ENCODE results near the gene APOBEC3C. TPM values are rescaled to one million over a fixed set of nuclear protein-coding genes. Genes with fewer than 3 reads are reported as not detected.
"Not testable (repeated sequence)": the region's sequence is repeated elsewhere in the genome, so short reads cannot be mapped to it uniquely, and the experiment has no call there.

The APOBEC3C gene
- total and polyA plus RNA-seq, 12 donors, result 10.6 to 88.2 (median 40.5) TPM

DNA sequence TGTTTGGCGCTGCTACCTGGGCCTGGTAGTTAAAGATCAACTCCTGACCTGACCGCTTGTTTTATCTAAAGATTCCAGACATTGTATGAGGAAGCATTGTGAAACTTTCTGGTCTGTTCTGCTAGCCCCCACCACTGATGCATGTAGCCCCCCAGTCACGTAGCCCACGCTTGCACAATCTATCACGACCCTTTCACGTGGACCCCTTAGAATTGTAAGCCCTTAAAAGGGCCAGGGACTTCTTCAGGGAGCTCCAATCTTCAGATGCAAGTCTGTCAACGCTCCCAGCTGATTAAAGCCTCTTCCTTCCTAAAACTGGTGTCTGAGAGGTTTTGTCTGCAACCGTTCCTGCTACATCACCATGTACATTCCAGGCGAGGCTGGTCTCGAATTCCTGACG, 41.6 kb downstream of the APOBEC3C start:
- no peak overlapping the region for H3K27ac ChIP-seq
- H3K36me3 ChIP-seq (replicated peaks in 1 of 2), result no peaks in the 10 kb centered on the region
- WGBS, 4 donors, result 90 to 96% (median 93%) methylated on average over 11 of the region's 11 CpGs
- no peaks in the 10 kb centered on the region for H3K27me3 ChIP-seq
- H3K4me3 ChIP-seq, result no peak overlapping the region
- no peaks in the 10 kb centered on the region for H3K4me1 ChIP-seq (replicated peaks in 1 of 2)
- TF ChIP-seq POLR2A (IDR thresholded peaks at IDR 0.05) (no peak), CTCF (IDR thresholded peaks at IDR 0.05) (no peak)
- no peaks in the 10 kb centered on the region for H3K9me3 ChIP-seq (replicated peaks in 1 of 3)
- intact Hi-C loops (cut with DNase I), result no loop called here
- no peak for DNase-seq

GRCh38 chr22:39061290-39061689, 47.2 kb downstream of the APOBEC3C start:
- H3K27me3 ChIP-seq; intact Hi-C loops (cut with DNase I); H3K27ac ChIP-seq; H3K4me1 ChIP-seq (replicated peaks in 1 of 2); H3K36me3 ChIP-seq (replicated peaks in 1 of 2); H3K9me3 ChIP-seq (replicated peaks in 1 of 3); DNase-seq; H3K4me3 ChIP-seq: not testable (repeated sequence)
- 66 to 79% (median 73%) methylated on average over 6 of the region's 6 CpGs for WGBS, 4 donors

- H3K4me3 ChIP-seq; H3K4me1 ChIP-seq (replicated peaks in 1 of 2); DNase-seq; H3K27ac ChIP-seq; H3K36me3 ChIP-seq (replicated peaks in 1 of 2); H3K27me3 ChIP-seq; H3K9me3 ChIP-seq (replicated peaks in 1 of 3); intact Hi-C loops (cut with DNase I): not testable (repeated sequence)
- 80 to 94% (median 84%) methylated on average over 10 of the region's 10 CpGs for WGBS, 4 donors
Measured at GRCh38 chr22:39061951-39062350, 47.9 kb downstream of the APOBEC3C start.

- H3K4me3 ChIP-seq; intact Hi-C loops (cut with DNase I); H3K9me3 ChIP-seq (replicated peaks in 1 of 3); H3K27me3 ChIP-seq; H3K27ac ChIP-seq; DNase-seq; H3K4me1 ChIP-seq (replicated peaks in 1 of 2); H3K36me3 ChIP-seq (replicated peaks in 1 of 2): not testable (repeated sequence)
- WGBS, 4 donors, result 72 to 91% (median 80%) methylated on average over 8 of the region's 8 CpGs
Measured at GRCh38 chr22:39063904-39064303, 49.8 kb downstream of the APOBEC3C start.

DNA sequence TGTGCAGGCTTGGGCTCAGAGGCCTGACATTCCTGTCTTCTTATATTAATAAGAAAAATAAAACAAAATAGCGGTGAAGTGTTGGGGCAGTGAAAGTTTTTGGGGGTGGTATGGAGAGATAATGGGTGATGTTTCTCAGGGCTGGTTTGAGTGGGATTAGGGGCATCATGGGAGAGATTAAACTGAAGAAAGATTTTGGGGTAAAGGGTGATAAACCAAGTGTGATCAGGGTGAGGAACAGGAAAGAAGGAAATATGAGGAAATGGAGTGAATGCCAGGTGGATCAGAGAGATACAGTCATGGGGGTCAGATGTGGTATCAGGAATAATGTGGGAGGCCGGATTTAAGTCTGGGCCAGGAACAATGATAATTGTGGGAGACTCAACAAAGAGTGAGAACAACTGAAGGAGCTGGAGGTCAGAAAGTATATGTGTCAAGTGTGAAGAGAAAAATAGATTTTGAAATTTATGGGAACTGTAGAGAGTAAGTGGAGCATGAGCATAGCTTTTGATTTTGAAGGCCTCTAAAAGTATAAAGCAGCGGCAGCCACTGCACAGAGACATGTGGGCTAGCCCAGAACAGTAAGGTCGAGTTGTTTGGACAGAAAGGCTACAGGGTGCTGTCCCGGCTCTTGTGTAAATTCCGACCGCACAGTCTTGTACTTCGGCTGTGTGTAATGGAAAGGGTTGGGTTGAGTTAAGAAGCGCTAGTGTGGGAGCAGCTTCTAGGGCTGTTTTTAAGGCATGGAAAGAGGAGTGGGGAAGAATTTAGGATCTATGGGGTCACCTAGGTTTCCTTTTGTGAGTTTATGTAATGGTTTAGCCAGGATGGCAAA, 52.6 kb downstream of the APOBEC3C start:
- H3K27ac ChIP-seq; H3K4me3 ChIP-seq; H3K9me3 ChIP-seq (replicated peaks in 1 of 3); intact Hi-C loops (cut with DNase I); H3K27me3 ChIP-seq; H3K4me1 ChIP-seq (replicated peaks in 1 of 2); DNase-seq; H3K36me3 ChIP-seq (replicated peaks in 1 of 2): not testable (repeated sequence)
- WGBS, 4 donors, result 90 to 93% (median 92%) methylated on average over 9 of the region's 9 CpGs

- DNase-seq, result no peak
- H3K4me1 ChIP-seq (replicated peaks in 1 of 2), result no peaks in the 10 kb centered on the region
- H3K27ac ChIP-seq, result no peak overlapping the region
- TF ChIP-seq CTCF (IDR thresholded peaks at IDR 0.05), result no peak
- TF ChIP-seq POLR2A (IDR thresholded peaks at IDR 0.05), result no peak
- WGBS, 4 donors, result 81 to 87% (median 86%) methylated on average over 11 to 13 of the region's 13 CpGs
- H3K9me3 ChIP-seq (replicated peaks in 1 of 3), result no peaks in the 10 kb centered on the region
- H3K36me3 ChIP-seq (replicated peaks in 1 of 2), result no peaks in the 10 kb centered on the region
- intact Hi-C loops (cut with DNase I), result no loop called here
- no peak overlapping the region for H3K4me3 ChIP-seq
- no peaks in the 10 kb centered on the region for H3K27me3 ChIP-seq
Measured at GRCh38 chr22:39068033-39068785, 54.2 kb downstream of the APOBEC3C start.

Other genes with a start within 250 kb of the APOBEC3C start
- 10 to 100 TPM; 12.9 to 29.8 (median 21.1) TPM for gene DNAL4, start 220.1 kb upstream of the APOBEC3C start, total RNA-seq
- gene DNAL4, start 220.1 kb upstream of the APOBEC3C start, polyA plus RNA-seq, result 10 to 100 TPM; 11.8 to 19.7 (median 14.7) TPM
- 10 to 100 TPM in 7 of 9 donors, 1 to 10 TPM in 2; 1.2 to 26.9 (median 13.0) TPM for gene NPTXR, start 170.2 kb upstream of the APOBEC3C start, total RNA-seq
- gene NPTXR, start 170.2 kb upstream of the APOBEC3C start, polyA plus RNA-seq, result 1 to 10 TPM; 3.4 to 4.7 (median 4.4) TPM
- gene CBX6, start 142.0 kb upstream of the APOBEC3C start, total RNA-seq, result 100 to 1,000 TPM in 1 of 9 donors, 10 to 100 TPM in 8; 48.0 to 151 (median 78.1) TPM
- gene CBX6, start 142.0 kb upstream of the APOBEC3C start, polyA plus RNA-seq, result 10 to 100 TPM; 21.0 to 87.3 (median 38.8) TPM
- under 1 TPM in 5 of 9 donors, not detected in 4; 0.28 to 0.95 (median 0.48) TPM for gene APOBEC3A, start 56.6 kb upstream of the APOBEC3C start, total RNA-seq
- under 1 TPM; 0.27 to 0.72 (median 0.48) TPM for gene APOBEC3A, start 56.6 kb upstream of the APOBEC3C start, polyA plus RNA-seq
- 1 to 10 TPM in 7 of 9 donors, under 1 TPM in 1, not detected in 1; 0.74 to 8.1 (median 1.6) TPM for gene APOBEC3B, start 31.9 kb upstream of the APOBEC3C start, total RNA-seq
- gene APOBEC3B, start 31.9 kb upstream of the APOBEC3C start, polyA plus RNA-seq, result 1 to 10 TPM in 2 of 3 donors, under 1 TPM in 1; 0.32 to 2.8 (median 1.0) TPM
- 1 to 10 TPM; 1.8 to 7.9 (median 5.8) TPM for gene APOBEC3D, start 6.9 kb downstream of the APOBEC3C start, total RNA-seq
- gene APOBEC3D, start 6.9 kb downstream of the APOBEC3C start, polyA plus RNA-seq, result 1 to 10 TPM; 1.8 to 4.8 (median 2.0) TPM
- 10 to 100 TPM in 7 of 9 donors, 1 to 10 TPM in 2; 7.0 to 22.1 (median 10.6) TPM for gene APOBEC3F, start 26.6 kb downstream of the APOBEC3C start, total RNA-seq
- gene APOBEC3F, start 26.6 kb downstream of the APOBEC3C start, polyA plus RNA-seq, result 10 to 100 TPM in 2 of 3 donors, 1 to 10 TPM in 1; 8.6 to 20.2 (median 12.9) TPM
- 10 to 100 TPM in 8 of 9 donors, 1 to 10 TPM in 1; 7.4 to 29.3 (median 15.2) TPM for gene APOBEC3G, start 63.0 kb downstream of the APOBEC3C start, total RNA-seq
- gene APOBEC3G, start 63.0 kb downstream of the APOBEC3C start, polyA plus RNA-seq, result 10 to 100 TPM; 11.6 to 19.4 (median 16.3) TPM
- gene APOBEC3H, start 83.0 kb downstream of the APOBEC3C start, total RNA-seq, result 1 to 10 TPM in 2 of 9 donors, under 1 TPM in 4, not detected in 3; 0.32 to 8.6 (median 0.74) TPM
- 1 to 10 TPM in 1 of 3 donors, under 1 TPM in 2; 0.15 to 1.8 (median 0.51) TPM for gene APOBEC3H, start 83.0 kb downstream of the APOBEC3C start, polyA plus RNA-seq
- gene CBX7, start 138.4 kb downstream of the APOBEC3C start, total RNA-seq, result 10 to 100 TPM in 8 of 9 donors, 1 to 10 TPM in 1; 2.7 to 89.2 (median 63.1) TPM
- 10 to 100 TPM; 11.8 to 52.4 (median 26.3) TPM for gene CBX7, start 138.4 kb downstream of the APOBEC3C start, polyA plus RNA-seq
- 10 to 100 TPM in 1 of 9 donors, 1 to 10 TPM in 8; 1.8 to 10.9 (median 6.1) TPM for gene PDGFB, start 230.7 kb downstream of the APOBEC3C start, total RNA-seq
- 1 to 10 TPM; 4.0 to 8.7 (median 6.0) TPM for gene PDGFB, start 230.7 kb downstream of the APOBEC3C start, polyA plus RNA-seq